T-cell (primary cell): ENCODE results near the gene SHQ1. TPM values are rescaled to one million over a fixed set of nuclear protein-coding genes. Genes with fewer than 3 reads are reported as not detected.

ENCODE experiments used
- ATAC-seq, 4 experiments: fragments of 200-7000 bp in 3 of 4; fragments of 150-1000 bp in 1 of 4; cut with Tn5 transposase; replicated peaks in 1 of 4; 1 replicate in 3 of 4; 2 replicates in 1 of 4; pipeline ENCODE4 v1.10.0; 2021; ENCODE audit warnings: moderate library complexity in 3 of 4, mild to moderate bottlenecking in 2 of 4, moderate number of reproducible peaks in 1 of 4
- CTCF ChIA-PET, 2 donors: fragments of 300-600 bp; sonication (Branson Sonifier 250); formaldehyde crosslinking; loops; one replicate each; lab custom pipeline; 2022; ENCODE audit warnings: antibody characterized with exemption in 2 of 2; lab: Charles Lee
- POLR2A ChIA-PET, 2 donors: fragments of 300-600 bp; sonication (Branson Sonifier 250); formaldehyde crosslinking; loops; one replicate each; lab custom pipeline; 2022; ENCODE audit warnings: antibody characterized with exemption in 2 of 2; lab: Charles Lee
- DNase-seq, 35 experiments: peaks; one replicate each; pipeline versions ENCODE4 v3.0.0 to v3.0.0-alpha.2; 2013 to 2023
- H3K27ac ChIP-seq: one replicate; pipeline ENCODE4 v1.5.1; 2013; ENCODE audit warnings: low read length
- H3K27me3 ChIP-seq, 2 experiments: replicated peaks in 1 of 2; 1 replicate in 1 of 2; 2 replicates in 1 of 2; pipeline versions ENCODE4 v1.6.1 to v1.7.0; 2013; ENCODE audit warnings: low read length in 1 of 2, mixed read lengths in 1 of 2; ENCODE audit not compliant: control insufficient read depth in 2 of 2, insufficient read depth in 2 of 2; ENCODE audit errors: extremely low read depth in 1 of 2
- H3K36me3 ChIP-seq, 2 donors: 1 replicate in 1 of 2; 2 replicates in 1 of 2; pipeline versions ENCODE4 v1.6.1 to v1.7.0; 2013; ENCODE audit warnings: low read length in 1 of 2; ENCODE audit not compliant: control insufficient read depth in 2 of 2, insufficient read depth in 1 of 2; ENCODE audit errors: extremely low read depth in 1 of 2
- H3K4me1 ChIP-seq, 2 experiments: 1 replicate in 1 of 2; 2 replicates in 1 of 2; pipeline versions ENCODE4 v1.6.1 to v1.7.0; 2013; ENCODE audit warnings: low read length in 2 of 2, mixed read lengths in 1 of 2; ENCODE audit not compliant: insufficient read depth in 2 of 2, control insufficient read depth in 1 of 2; ENCODE audit errors: extremely low read depth in 1 of 2
- H3K4me3 ChIP-seq, 2 donors: 1 replicate in 1 of 2; 2 replicates in 1 of 2; pipeline versions ENCODE4 v1.5.1 to v1.7.0; 2013; ENCODE audit warnings: mild to moderate bottlenecking in 2 of 2, low read length in 1 of 2, moderate library complexity in 1 of 2; ENCODE audit not compliant: control insufficient read depth in 1 of 2; ENCODE audit errors: extremely low read depth in 1 of 2
- H3K9me3 ChIP-seq: 2 replicates; pipeline ENCODE4 v1.7.0; 2013
- H3K27ac Mint-ChIP-seq, 2 donors: one replicate each; pipeline ENCODE4 v1.8.0; 2020 to 2021; ENCODE audit warnings: mild to moderate bottlenecking in 2 of 2, mixed read lengths in 2 of 2
- H3K27me3 Mint-ChIP-seq, 2 donors: one replicate each; pipeline ENCODE4 v1.8.0; 2021 to 2022; ENCODE audit warnings: mixed read lengths in 2 of 2
- H3K36me3 Mint-ChIP-seq: one replicate; pipeline ENCODE4 v1.8.0; 2021; ENCODE audit warnings: mixed read lengths
- H3K4me1 Mint-ChIP-seq, 3 donors: one replicate each; pipeline ENCODE4 v1.8.0; 2020 to 2022; ENCODE audit warnings: mixed read lengths in 3 of 3, mild to moderate bottlenecking in 1 of 3
- H3K4me3 Mint-ChIP-seq, 3 donors: one replicate each; pipeline ENCODE4 v1.8.0; 2020 to 2022; ENCODE audit warnings: mild to moderate bottlenecking in 3 of 3, mixed read lengths in 3 of 3, moderate library complexity in 3 of 3
- H3K9me3 Mint-ChIP-seq, 3 donors: one replicate each; pipeline ENCODE4 v1.8.0; 2020 to 2022; ENCODE audit warnings: mixed read lengths in 3 of 3
- WGBS: methylation state at CpG from one replicate; pipeline ENCODE4 v1.1.5; 2013; ENCODE audit warnings: missing lambda C conversion rate; ENCODE audit not compliant: insufficient coverage; 5-methylcytosine and 5-hydroxymethylcytosine counted together
- total RNA-seq, 35 experiments: library from RNA in 6 of 35; stranded (reverse) in 6 of 35; fragments of 120-200 nt in 1 of 35; gene quantifications; one replicate each; pipeline versions ENCODE4 v1.2.1 to v1.2.4 and lab custom pipeline; 2013 to 2026

Gene SHQ1
- total RNA-seq, 5 donors from 2014 or later (not counting 1 experiment from before 2014, with no cell fraction given): 16.6 to 29.0 (median 27.8) TPM

- Mint-ChIP-seq H3K4me1 (peaks cover 0 to 5% (median 3%) of the 10 kb centered on the region in 3 donors), H3K9me3 (no peaks in the 10 kb centered on the region), H3K27me3 (no peaks in the 10 kb centered on the region), H3K27ac (no peak overlapping the region), H3K4me3 (no peak overlapping the region), H3K36me3 (peaks cover 60% of the 10 kb centered on the region)
- Histone ChIP-seq H3K4me3 (no peak overlapping the region), H3K36me3 (peaks cover 3 to 15% of the 10 kb centered on the region in 2 donors), H3K9me3 (no peaks in the 10 kb centered on the region), H3K27me3 (no peaks in the 10 kb centered on the region), H3K27ac (no peak overlapping the region), H3K4me1 (peaks cover 0 to 2% of the 10 kb centered on the region in 2 experiments)
- ATAC-seq: no peak
- CTCF ChIA-PET: interaction anchor here (0.6 to 1.6 kb wide), 5 partner anchors 73 to 1082 kb away, joined by 3 to 5 read pairs (median 4); no protein-coding TSS in a partner anchor
- POLR2A ChIA-PET: no interaction called here
- no CpG with 5 or more reads among the region's 1 CpG for WGBS
- DNase-seq: no peak
These were observed 36.7 kb downstream of the SHQ1 start for GRCh38 chr3:72811571-72811970.

GRCh38 chr3:72810659-72811434 is 37.4 kb downstream of the SHQ1 start:
- WGBS: 100% methylated on average over 1 of the region's 6 CpGs
- no peaks in the 10 kb centered on the region for H3K9me3 ChIP-seq
- ChIA-PET POLR2A (no interaction called here), CTCF (interaction anchor here (0.6 to 1.0 kb wide), 3 partner anchors 72 to 698 kb away, joined by 3 to 4 read pairs (median 3); no protein-coding TSS in a partner anchor)
- Mint-ChIP-seq H3K27me3 (no peaks in the 10 kb centered on the region), H3K9me3 (no peaks in the 10 kb centered on the region), H3K36me3 (peaks cover 59% of the 10 kb centered on the region), H3K4me3 (no peak overlapping the region), H3K27ac (no peak overlapping the region), H3K4me1 (peaks cover 0 to 5% (median 3%) of the 10 kb centered on the region in 3 donors)
- no peaks in the 10 kb centered on the region for H3K27me3 ChIP-seq
- H3K4me3 ChIP-seq: no peak overlapping the region
- H3K27ac ChIP-seq: no peak overlapping the region
- DNase-seq (no peak), ATAC-seq (no peak)
- peaks cover 3 to 15% of the 10 kb centered on the region in 2 donors for H3K36me3 ChIP-seq
- H3K4me1 ChIP-seq: peaks cover 0 to 2% of the 10 kb centered on the region in 2 experiments

GRCh38 chr3:72810063-72810462 is 38.2 kb downstream of the SHQ1 start:
- POLR2A ChIA-PET: no interaction called here
- H3K27ac ChIP-seq: no peak overlapping the region
- DNase-seq (no peak), ATAC-seq (no peak)
- Mint-ChIP-seq H3K4me3 (no peak overlapping the region), H3K27me3 (no peaks in the 10 kb centered on the region), H3K9me3 (no peaks in the 10 kb centered on the region), H3K36me3 (peaks cover 53% of the 10 kb centered on the region), H3K27ac (no peak overlapping the region), H3K4me1 (peaks cover 0 to 5% (median 3%) of the 10 kb centered on the region in 3 donors)
- H3K36me3 ChIP-seq: peaks cover 3 to 10% of the 10 kb centered on the region in 2 donors
- no peaks in the 10 kb centered on the region for H3K27me3 ChIP-seq
- CTCF ChIA-PET: interaction anchor here in 1 of 2 donors (0.5 kb wide), 1 partner anchor 127 kb away, joined by 10 read pairs; no protein-coding TSS in a partner anchor
- H3K9me3 ChIP-seq: no peaks in the 10 kb centered on the region
- H3K4me3 ChIP-seq: no peak overlapping the region
- H3K4me1 ChIP-seq: peaks cover 0 to 2% of the 10 kb centered on the region in 2 experiments

GRCh38 chr3:72804361-72804760 is 43.9 kb downstream of the SHQ1 start:
- peaks cover 39% of the 10 kb centered on the region for H3K36me3 Mint-ChIP-seq
- no peak overlapping the region for H3K4me3 Mint-ChIP-seq
- Histone ChIP-seq H3K4me1 (no peaks in the 10 kb centered on the region), H3K9me3 (no peaks in the 10 kb centered on the region), H3K4me3 (no peak overlapping the region), H3K36me3 (peaks cover 0 to 3% of the 10 kb centered on the region in 2 donors), H3K27me3 (no peaks in the 10 kb centered on the region), H3K27ac (no peak overlapping the region)
- no peaks in the 10 kb centered on the region for H3K27me3 Mint-ChIP-seq
- no CpG with 5 or more reads among the region's 5 CpGs for WGBS
- H3K4me1 Mint-ChIP-seq: peaks cover 2 to 9% (median 6%) of the 10 kb centered on the region in 3 donors
- DNase-seq (no peak), ATAC-seq (no peak)
- H3K9me3 Mint-ChIP-seq: no peaks in the 10 kb centered on the region
- POLR2A ChIA-PET: no interaction called here
- H3K27ac Mint-ChIP-seq: no peak overlapping the region
- CTCF ChIA-PET: interaction anchor here in 1 of 2 donors (1.3 kb wide), 1 partner anchor 18 kb away, joined by 6 read pairs; no protein-coding TSS in a partner anchor

GRCh38 chr3:72803573-72803972 is 44.7 kb downstream of the SHQ1 start:
- ChIA-PET CTCF (no interaction called here), POLR2A (no interaction called here)
- Histone ChIP-seq H3K36me3 (no peaks in the 10 kb centered on the region), H3K9me3 (no peaks in the 10 kb centered on the region), H3K27ac (no peak overlapping the region), H3K4me1 (no peaks in the 10 kb centered on the region), H3K27me3 (no peaks in the 10 kb centered on the region), H3K4me3 (no peak overlapping the region)
- H3K27me3 Mint-ChIP-seq: no peaks in the 10 kb centered on the region
- no peak overlapping the region for H3K27ac Mint-ChIP-seq
- 100% methylated on average over 1 of the region's 3 CpGs for WGBS
- DNase-seq (no peak), ATAC-seq (no peak)
- peaks cover 5 to 9% (median 9%) of the 10 kb centered on the region in 3 donors for H3K4me1 Mint-ChIP-seq
- peaks cover 37% of the 10 kb centered on the region for H3K36me3 Mint-ChIP-seq
- H3K9me3 Mint-ChIP-seq: no peaks in the 10 kb centered on the region
- no peak overlapping the region for H3K4me3 Mint-ChIP-seq

- Mint-ChIP-seq H3K9me3 (no peaks in the 10 kb centered on the region), H3K4me3 (no peak overlapping the region), H3K27ac (no peak overlapping the region), H3K27me3 (no peaks in the 10 kb centered on the region), H3K36me3 (peaks cover 38% of the 10 kb centered on the region), H3K4me1 (peaks cover 6 to 14% (median 13%) of the 10 kb centered on the region in 3 donors)
- H3K9me3 ChIP-seq: no peaks in the 10 kb centered on the region
- peaks cover 0 to 4% of the 10 kb centered on the region in 2 donors for H3K36me3 ChIP-seq
- H3K4me1 ChIP-seq: no peaks in the 10 kb centered on the region
- H3K4me3 ChIP-seq: no peak overlapping the region
- no peak for ATAC-seq
- ChIA-PET CTCF (interaction anchor here in 1 of 2 donors (1.0 kb wide), 1 partner anchor 18 kb away, joined by 3 read pairs; no protein-coding TSS in a partner anchor), POLR2A (no interaction called here)
- no peak overlapping the region for H3K27ac ChIP-seq
- 83% methylated on average over 2 of the region's 5 CpGs for WGBS
- no peak for DNase-seq
- H3K27me3 ChIP-seq: no peaks in the 10 kb centered on the region
These were observed 46.2 kb downstream of the SHQ1 start for GRCh38 chr3:72802001-72802400.
